Measurements from ENCODE around the gene EXOC3L4.

EXOC3L4 gene

GRCh38 chr14:103091041-103091882, 3.3 kb upstream of the EXOC3L4 start (continued):
- TF ChIP-seq PRDM6 (tag by site-specific recombination; IDR thresholded peaks at IDR 0.05) (no peak), ZBTB7A (tag by site-specific recombination; IDR thresholded peaks at IDR 0.05; ENCODE audit: low read depth) (no peak), PRDM2 (tag by site-specific recombination; IDR thresholded peaks at IDR 0.05; ENCODE audit: borderline replicate concordance) (no peak), ZNF692 (tag by site-specific recombination; IDR thresholded peaks at IDR 0.05) (peak; percentile 73; the same call in 1 of the 2 replicates), ZNF112 (tag by site-specific recombination; IDR thresholded peaks at IDR 0.05) (no peak), ZNF561 (tag by site-specific recombination; IDR thresholded peaks at IDR 0.05; ENCODE audit: borderline replicate concordance) (no peak), ZNF23 (tag by site-specific recombination; IDR thresholded peaks at IDR 0.05; ENCODE audit: borderline replicate concordance) (no peak), ZNF18 (tag by site-specific recombination; IDR thresholded peaks at IDR 0.05) (no peak), ZXDB (tag by site-specific recombination; IDR thresholded peaks at IDR 0.05) (no peak), TRIM28 (IDR thresholded peaks at IDR 0.05; ENCODE audit: borderline replicate concordance, low read length) (no peak), ZNF157 (tag by site-specific recombination; IDR thresholded peaks at IDR 0.05) (no peak), ZSCAN23 (tag by site-specific recombination; IDR thresholded peaks at IDR 0.05) (no peak), ZNF658 (tag by site-specific recombination; IDR thresholded peaks at IDR 0.05) (no peak), SP3 (tag by site-specific recombination; IDR thresholded peaks at IDR 0.05) (peak; percentile 31), ZNF600 (tag by site-specific recombination; IDR thresholded peaks at IDR 0.05) (no peak), ZNF292 (tag by site-specific recombination; IDR thresholded peaks at IDR 0.05; ENCODE audit: borderline replicate concordance, low read depth) (no peak), ZNF639 (tag by site-specific recombination; IDR thresholded peaks at IDR 0.05) (no peak), INSM2 (tag by site-specific recombination; IDR thresholded peaks at IDR 0.05) (no peak), ZNF596 (tag by site-specific recombination; IDR thresholded peaks at IDR 0.05) (no peak), ZNF610 (tag by site-specific recombination; IDR thresholded peaks at IDR 0.05; ENCODE audit: borderline replicate concordance) (no peak), ZNF274 (IDR thresholded peaks at IDR 0.05; ENCODE audit: low read length) (no peak), ZNF274 (tag by site-specific recombination; IDR thresholded peaks at IDR 0.05; ENCODE audit: borderline replicate concordance) (no peak), PBX3 (CRISPR knock-in tag; IDR thresholded peaks at IDR 0.05) (no peak), ZNF37A (tag by site-specific recombination; IDR thresholded peaks at IDR 0.05) (no peak)
